NCI-H2081 treated with DMSO at 0.1 percent for 48 hours (cell line): ENCODE results near the gene PIK3R4.

ENCODE experiments used
- DNase-seq: peaks from one replicate; lab custom pipeline; 2025; lab: John Stamatoyannopoulos, UW

The PIK3R4 gene

DNA sequence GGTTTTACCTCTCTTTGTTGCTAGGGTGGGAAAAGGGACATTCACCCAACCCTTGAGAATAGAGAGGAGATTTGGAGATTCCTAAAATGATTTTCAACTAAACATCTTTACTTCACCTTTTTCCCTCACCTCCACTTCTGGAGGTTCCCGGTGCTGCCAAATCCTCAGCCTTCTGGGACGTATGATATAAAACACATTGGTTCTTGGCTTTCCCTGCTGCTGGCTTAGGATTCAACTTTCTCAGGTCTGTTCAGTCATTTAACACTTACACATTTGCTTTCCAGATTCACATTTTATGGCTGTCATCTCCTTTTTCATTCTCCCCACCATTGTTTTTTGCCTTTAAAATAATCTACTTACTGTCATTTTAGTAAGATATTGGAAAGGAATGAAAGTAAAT is 106.6 kb downstream of the PIK3R4 start:
- DNase-seq = no peak

- DNase-seq = no peak
These were observed 110.0 kb downstream of the PIK3R4 start for GRCh38 chr3:130636480-130637234.

- DNase-seq = no peak
These were observed 110.7 kb downstream of the PIK3R4 start for GRCh38 chr3:130635978-130636377.

- no peak for DNase-seq
These were observed 111.3 kb downstream of the PIK3R4 start for GRCh38 chr3:130635285-130635684.
